ENCODE data around the gene KAZN. TPM values are rescaled to one million over a fixed set of nuclear protein-coding genes. Genes with fewer than 3 reads are reported as not detected.

The KAZN gene
- total RNA-seq, 1 donor from 2014 or later = 40.6 TPM

GRCh38 chr1:14912839-14913481 is 314.5 kb downstream of the KAZN start:
- DNase-seq (ENCODE audit: low spot score) = no peak

GRCh38 chr1:14913482-14914177 is 315.1 kb downstream of the KAZN start:
- peak; percentile 70 for DNase-seq (ENCODE audit: low spot score)

GRCh38 chr1:14914351-14914988 is 316.0 kb downstream of the KAZN start:
- no peak for DNase-seq (ENCODE audit: low spot score)

- DNase-seq (ENCODE audit: low spot score) = no peak
Observed at GRCh38 chr1:14915356-14916054, 317.0 kb downstream of the KAZN start.

GRCh38 chr1:14919289-14919688 is 320.8 kb downstream of the KAZN start:
- no peak for DNase-seq (ENCODE audit: low spot score)

GRCh38 chr1:14919751-14920150 is 321.3 kb downstream of the KAZN start:
- DNase-seq (ENCODE audit: low spot score) = no peak

- no peak for DNase-seq (ENCODE audit: low spot score)
Observed at GRCh38 chr1:14921057-14921456, 322.6 kb downstream of the KAZN start.

GRCh38 chr1:14922942-14923726 is 324.6 kb downstream of the KAZN start:
- no peak for DNase-seq (ENCODE audit: low spot score)

GRCh38 chr1:14923727-14924452 is 325.4 kb downstream of the KAZN start:
- DNase-seq (ENCODE audit: low spot score) = peak; percentile 66

- peak; percentile 63 for DNase-seq (ENCODE audit: low spot score)
Observed at GRCh38 chr1:14924455-14925331, 326.2 kb downstream of the KAZN start.

GRCh38 chr1:14925336-14926136 is 327.1 kb downstream of the KAZN start:
- no peak for DNase-seq (ENCODE audit: low spot score)

- DNase-seq (ENCODE audit: low spot score) = no peak
Observed at GRCh38 chr1:14926229-14926628, 327.7 kb downstream of the KAZN start.

- no peak for DNase-seq (ENCODE audit: low spot score)
Observed at GRCh38 chr1:14926818-14927575, 328.5 kb downstream of the KAZN start.

GRCh38 chr1:14928412-14928811 is 329.9 kb downstream of the KAZN start:
- DNase-seq (ENCODE audit: low spot score) = no peak

GRCh38 chr1:14928886-14929546 is 330.5 kb downstream of the KAZN start:
- no peak for DNase-seq (ENCODE audit: low spot score)

- no peak for DNase-seq (ENCODE audit: low spot score)
Observed at GRCh38 chr1:14929547-14930246, 331.2 kb downstream of the KAZN start.

Data from ureter (tissue), 1 donor.